HepG2 (cell line): ENCODE measurements around the gene CD79A. TPM values are rescaled to one million over a fixed set of nuclear protein-coding genes. Genes with fewer than 3 reads are reported as not detected.

Experiments
- CERS6 ChIP-seq: sonication (generic); formaldehyde crosslinking; IDR thresholded peaks from 2 replicates; pipeline ENCODE4 v1.5.0; 2020; ENCODE audit warnings: missing genetic modification reagents
- CHD2 ChIP-seq: IDR thresholded peaks from 2 replicates; pipeline ENCODE4 v1.6.1; 2011; ENCODE audit warnings: low read depth, low read length, improper control_type of control experiment
- SRY ChIP-seq: sonication (generic); formaldehyde crosslinking; IDR thresholded peaks from 2 replicates; pipeline ENCODE4 v1.8.0; 2022; ENCODE audit warnings: mild to moderate bottlenecking, missing genetic modification reagents
- ZMAT3 ChIP-seq: sonication (generic); formaldehyde crosslinking; conservative IDR thresholded peaks from 2 replicates; pipeline ENCODE4 v1.7.0; 2021; ENCODE audit warnings: missing genetic modification reagents
- ZNF34 ChIP-seq: sonication (generic); formaldehyde crosslinking; IDR thresholded peaks from 2 replicates; pipeline ENCODE4 v1.4.0; 2020; ENCODE audit warnings: mild to moderate bottlenecking, missing genetic modification reagents, borderline replicate concordance
- ZNF383 ChIP-seq: sonication (generic); formaldehyde crosslinking; IDR thresholded peaks from 2 replicates; pipeline ENCODE4 v1.4.0; 2020; ENCODE audit warnings: missing genetic modification reagents, mild to moderate bottlenecking, borderline replicate concordance
- ZNF768 ChIP-seq: sonication (generic); formaldehyde crosslinking; IDR thresholded peaks from 2 replicates; pipeline ENCODE4 v1.4.0; 2020; ENCODE audit warnings: missing genetic modification reagents
- polyA plus RNA-seq, 8 experiments: library from polyadenylated mRNA; depleted of rRNA in 3 of 8; stranded (reverse) in 7 of 8; unstranded in 1 of 8; fragments of >200 nt; fragmentation: Illumina TruSeq in 4 of 8; extraction: Trizol in 4 of 8; gene quantifications; 2 replicates each; pipeline versions ENCODE4 v1.2.1 to v1.2.3, GENCODE V29; 2011 to 2016; ENCODE audit warnings: low read depth in 4 of 8, missing spikeins in 1 of 8, mixed read lengths in 1 of 8; ENCODE audit not compliant: insufficient read depth in 1 of 8
- total RNA-seq, 5 experiments: library from RNA; depleted of rRNA; stranded (reverse); fragments of >200 nt; fragmentation: Illumina TruSeq; extraction: Trizol; gene quantifications; 2 replicates each; pipeline ENCODE4 v1.2.3, GENCODE V29; 2016; ENCODE audit warnings: low read depth in 1 of 5
- TF ChIP-seq, protein P1 (sequence below): sonication (generic); formaldehyde crosslinking; IDR thresholded peaks from 2 replicates; pipeline ENCODE4 v1.4.0; 2020; ENCODE audit warnings: missing genetic modification reagents
- TF ChIP-seq, protein P2 (sequence below): sonication (generic); formaldehyde crosslinking; IDR thresholded peaks from 2 replicates; pipeline ENCODE4 v1.4.0; 2020; ENCODE audit warnings: missing genetic modification reagents

Gene CD79A
- total and polyA plus RNA-seq, 2 of the 13 experiments (the other 11 are each of a cell fraction or from before 2014, with no cell fraction given), result 0.24 to 0.33 TPM

- TF ChIP-seq CERS6 (CRISPR knock-in tag) (no peak), ZMAT3 (CRISPR knock-in tag) (no peak), SRY (CRISPR knock-in tag) (no peak), CHD2 (no peak), ZNF383 (CRISPR knock-in tag) (no peak), ZNF34 (no peak), ZNF768 (CRISPR knock-in tag) (no peak)
- TF ChIP-seq, protein P1, sequence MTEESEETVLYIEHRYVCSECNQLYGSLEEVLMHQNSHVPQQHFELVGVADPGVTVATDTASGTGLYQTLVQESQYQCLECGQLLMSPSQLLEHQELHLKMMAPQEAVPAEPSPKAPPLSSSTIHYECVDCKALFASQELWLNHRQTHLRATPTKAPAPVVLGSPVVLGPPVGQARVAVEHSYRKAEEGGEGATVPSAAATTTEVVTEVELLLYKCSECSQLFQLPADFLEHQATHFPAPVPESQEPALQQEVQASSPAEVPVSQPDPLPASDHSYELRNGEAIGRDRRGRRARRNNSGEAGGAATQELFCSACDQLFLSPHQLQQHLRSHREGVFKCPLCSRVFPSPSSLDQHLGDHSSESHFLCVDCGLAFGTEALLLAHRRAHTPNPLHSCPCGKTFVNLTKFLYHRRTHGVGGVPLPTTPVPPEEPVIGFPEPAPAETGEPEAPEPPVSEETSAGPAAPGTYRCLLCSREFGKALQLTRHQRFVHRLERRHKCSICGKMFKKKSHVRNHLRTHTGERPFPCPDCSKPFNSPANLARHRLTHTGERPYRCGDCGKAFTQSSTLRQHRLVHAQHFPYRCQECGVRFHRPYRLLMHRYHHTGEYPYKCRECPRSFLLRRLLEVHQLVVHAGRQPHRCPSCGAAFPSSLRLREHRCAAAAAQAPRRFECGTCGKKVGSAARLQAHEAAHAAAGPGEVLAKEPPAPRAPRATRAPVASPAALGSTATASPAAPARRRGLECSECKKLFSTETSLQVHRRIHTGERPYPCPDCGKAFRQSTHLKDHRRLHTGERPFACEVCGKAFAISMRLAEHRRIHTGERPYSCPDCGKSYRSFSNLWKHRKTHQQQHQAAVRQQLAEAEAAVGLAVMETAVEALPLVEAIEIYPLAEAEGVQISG (CRISPR knock-in tag), result no peak
- TF ChIP-seq, protein P2, sequence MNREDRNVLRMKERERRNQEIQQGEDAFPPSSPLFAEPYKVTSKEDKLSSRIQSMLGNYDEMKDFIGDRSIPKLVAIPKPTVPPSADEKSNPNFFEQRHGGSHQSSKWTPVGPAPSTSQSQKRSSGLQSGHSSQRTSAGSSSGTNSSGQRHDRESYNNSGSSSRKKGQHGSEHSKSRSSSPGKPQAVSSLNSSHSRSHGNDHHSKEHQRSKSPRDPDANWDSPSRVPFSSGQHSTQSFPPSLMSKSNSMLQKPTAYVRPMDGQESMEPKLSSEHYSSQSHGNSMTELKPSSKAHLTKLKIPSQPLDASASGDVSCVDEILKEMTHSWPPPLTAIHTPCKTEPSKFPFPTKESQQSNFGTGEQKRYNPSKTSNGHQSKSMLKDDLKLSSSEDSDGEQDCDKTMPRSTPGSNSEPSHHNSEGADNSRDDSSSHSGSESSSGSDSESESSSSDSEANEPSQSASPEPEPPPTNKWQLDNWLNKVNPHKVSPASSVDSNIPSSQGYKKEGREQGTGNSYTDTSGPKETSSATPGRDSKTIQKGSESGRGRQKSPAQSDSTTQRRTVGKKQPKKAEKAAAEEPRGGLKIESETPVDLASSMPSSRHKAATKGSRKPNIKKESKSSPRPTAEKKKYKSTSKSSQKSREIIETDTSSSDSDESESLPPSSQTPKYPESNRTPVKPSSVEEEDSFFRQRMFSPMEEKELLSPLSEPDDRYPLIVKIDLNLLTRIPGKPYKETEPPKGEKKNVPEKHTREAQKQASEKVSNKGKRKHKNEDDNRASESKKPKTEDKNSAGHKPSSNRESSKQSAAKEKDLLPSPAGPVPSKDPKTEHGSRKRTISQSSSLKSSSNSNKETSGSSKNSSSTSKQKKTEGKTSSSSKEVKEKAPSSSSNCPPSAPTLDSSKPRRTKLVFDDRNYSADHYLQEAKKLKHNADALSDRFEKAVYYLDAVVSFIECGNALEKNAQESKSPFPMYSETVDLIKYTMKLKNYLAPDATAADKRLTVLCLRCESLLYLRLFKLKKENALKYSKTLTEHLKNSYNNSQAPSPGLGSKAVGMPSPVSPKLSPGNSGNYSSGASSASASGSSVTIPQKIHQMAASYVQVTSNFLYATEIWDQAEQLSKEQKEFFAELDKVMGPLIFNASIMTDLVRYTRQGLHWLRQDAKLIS (CRISPR knock-in tag), result no peak
These were observed 12.8 kb downstream of the CD79A start (continued) for GRCh38 chr19:41889896-41890295.
